Nephron progenitor cell (in vitro differentiated cells): ENCODE data around the gene LRFN4.

Experiments
- DNase-seq: peaks from one replicate; pipeline ENCODE4 v3.0.0; 2021
- H3K27ac Mint-ChIP-seq: 2 replicates; pipeline ENCODE4 v1.8.0; 2021; ENCODE audit warnings: mild to moderate bottlenecking, moderate library complexity, mixed read lengths
- H3K27me3 Mint-ChIP-seq: 2 replicates; pipeline ENCODE4 v1.8.0; 2021; ENCODE audit warnings: mild to moderate bottlenecking, low read depth, mixed read lengths; ENCODE audit not compliant: poor library complexity
- H3K36me3 Mint-ChIP-seq: 2 replicates; pipeline ENCODE4 v1.8.0; 2021; ENCODE audit warnings: low read depth, mixed read lengths
- H3K4me1 Mint-ChIP-seq: 2 replicates; pipeline ENCODE4 v1.8.0; 2021; ENCODE audit warnings: mixed read lengths
- H3K4me3 Mint-ChIP-seq: 2 replicates; pipeline ENCODE4 v1.8.0; 2021; ENCODE audit warnings: mild to moderate bottlenecking, moderate library complexity, mixed read lengths
- H3K9me3 Mint-ChIP-seq: 2 replicates; pipeline ENCODE4 v1.8.0; 2021; ENCODE audit warnings: mild to moderate bottlenecking, moderate library complexity, mixed read lengths
- CTCF ChIP-seq: fragments of 200-600 bp; sonication (generic); IDR thresholded peaks from 2 replicates; pipeline ENCODE4 v1.5.0; 2021; ENCODE audit warnings: antibody characterized with exemption

The LRFN4 gene

DNA sequence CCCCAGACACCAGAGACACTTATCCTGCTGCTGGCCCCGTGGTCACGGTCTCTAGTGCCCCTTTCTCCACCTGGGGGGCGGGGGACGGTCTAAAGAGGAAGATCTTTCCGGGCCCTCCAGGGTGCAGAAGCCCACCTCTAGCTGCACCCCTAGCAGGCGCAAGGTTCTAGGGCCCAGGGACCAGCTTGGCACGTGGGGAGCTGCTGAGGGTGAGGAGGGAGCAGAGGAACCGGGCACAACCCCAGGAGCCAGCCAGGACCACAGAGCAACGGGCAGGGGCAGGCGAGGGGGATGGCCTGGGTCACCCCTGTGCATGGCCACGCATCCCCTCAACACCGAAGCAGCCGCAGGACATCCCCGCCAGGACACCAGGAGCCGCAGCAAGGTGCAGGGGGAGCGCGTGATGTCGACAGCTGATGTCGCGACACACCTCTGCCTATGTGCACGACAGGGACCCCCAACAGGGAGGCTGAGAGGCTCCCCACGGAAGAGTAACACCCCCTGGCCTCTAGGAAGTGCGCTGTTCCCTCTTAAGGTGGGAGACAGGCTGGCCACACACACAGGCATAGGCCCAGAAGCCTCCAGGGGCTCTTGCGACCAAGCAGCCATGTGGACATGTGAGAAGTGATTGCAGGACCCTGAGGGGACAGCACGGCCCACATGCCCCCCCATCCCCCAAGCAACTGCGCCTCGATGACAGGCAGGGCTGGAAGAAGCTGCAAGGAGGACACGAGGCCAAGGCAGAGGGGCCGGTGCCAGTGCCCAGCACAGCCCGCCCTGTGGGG lies 5.1 kb downstream of the LRFN4 start:
- H3K4me3 Mint-ChIP-seq: no peak overlapping the region
- no peaks in the 10 kb centered on the region for H3K9me3 Mint-ChIP-seq
- no peaks in the 10 kb centered on the region for H3K36me3 Mint-ChIP-seq
- no peaks in the 10 kb centered on the region for H3K27me3 Mint-ChIP-seq
- no peak for DNase-seq
- H3K4me1 Mint-ChIP-seq: no peaks in the 10 kb centered on the region
- H3K27ac Mint-ChIP-seq: no peak overlapping the region
- TF ChIP-seq CTCF: no peak

GRCh38 chr11:66862559-66863037 lies 5.7 kb downstream of the LRFN4 start:
- H3K9me3 Mint-ChIP-seq: no peaks in the 10 kb centered on the region
- no peak overlapping the region for H3K4me3 Mint-ChIP-seq
- H3K4me1 Mint-ChIP-seq: no peaks in the 10 kb centered on the region
- H3K27me3 Mint-ChIP-seq: no peaks in the 10 kb centered on the region
- no peak for DNase-seq
- TF ChIP-seq CTCF: no peak
- H3K27ac Mint-ChIP-seq: no peak overlapping the region
- no peaks in the 10 kb centered on the region for H3K36me3 Mint-ChIP-seq

GRCh38 chr11:66863428-66864125 lies 6.7 kb downstream of the LRFN4 start:
- H3K27me3 Mint-ChIP-seq: no peaks in the 10 kb centered on the region
- no peak overlapping the region for H3K27ac Mint-ChIP-seq
- no peak for DNase-seq
- no peak for TF ChIP-seq CTCF
- no peak overlapping the region for H3K4me3 Mint-ChIP-seq
- peaks cover 4% of the 10 kb centered on the region for H3K36me3 Mint-ChIP-seq
- no peaks in the 10 kb centered on the region for H3K9me3 Mint-ChIP-seq
- no peaks in the 10 kb centered on the region for H3K4me1 Mint-ChIP-seq

DNA sequence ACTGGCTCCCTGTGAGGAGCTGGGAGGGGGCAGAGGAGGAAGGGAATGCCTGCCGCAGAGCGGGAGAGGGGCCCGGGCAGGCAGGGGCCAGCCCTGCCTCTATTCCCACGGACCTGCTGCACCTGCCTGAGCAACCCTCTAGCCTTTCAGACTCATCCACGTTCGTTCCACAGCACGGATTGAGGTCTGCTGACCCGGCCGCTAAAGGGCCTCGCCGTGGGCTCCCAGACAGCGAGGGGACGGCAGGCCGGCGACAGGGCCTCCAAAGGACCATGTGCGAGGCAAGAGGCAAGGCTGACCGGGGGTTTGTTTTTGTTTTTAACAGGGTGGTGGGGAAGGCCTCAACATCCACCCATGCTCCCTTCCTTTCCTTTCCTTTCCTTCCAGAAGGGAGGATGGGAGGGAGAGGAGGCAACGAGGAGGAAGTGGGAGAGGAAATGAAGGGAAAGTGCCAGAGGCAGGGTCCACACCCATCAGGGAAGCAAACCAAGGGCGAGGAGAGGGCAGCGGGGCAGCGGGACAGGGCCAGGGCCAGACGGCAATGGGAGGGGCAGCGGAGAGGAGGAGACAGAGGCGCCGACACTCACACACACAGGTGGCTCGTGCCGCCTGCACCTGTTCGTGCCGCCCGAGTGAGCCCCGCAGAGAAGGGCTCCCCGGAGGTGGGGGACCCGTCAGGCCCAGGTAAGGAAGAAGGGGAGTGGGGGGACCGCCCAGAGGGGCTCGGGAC lies 7.5 kb downstream of the LRFN4 start:
- H3K27ac Mint-ChIP-seq: no peak overlapping the region
- H3K36me3 Mint-ChIP-seq: peaks cover 4% of the 10 kb centered on the region
- no peak for TF ChIP-seq CTCF
- H3K9me3 Mint-ChIP-seq: no peaks in the 10 kb centered on the region
- DNase-seq: no peak
- H3K4me3 Mint-ChIP-seq: no peak overlapping the region
- H3K27me3 Mint-ChIP-seq: no peaks in the 10 kb centered on the region
- H3K4me1 Mint-ChIP-seq: peaks cover 8% of the 10 kb centered on the region

- H3K27ac Mint-ChIP-seq: no peak overlapping the region
- H3K4me1 Mint-ChIP-seq: peaks cover 9% of the 10 kb centered on the region
- no peak for DNase-seq
- H3K27me3 Mint-ChIP-seq: no peaks in the 10 kb centered on the region
- no peak overlapping the region for H3K4me3 Mint-ChIP-seq
- H3K9me3 Mint-ChIP-seq: no peaks in the 10 kb centered on the region
- H3K36me3 Mint-ChIP-seq: peaks cover 4% of the 10 kb centered on the region
- no peak for TF ChIP-seq CTCF
Observed at GRCh38 chr11:66864924-66865697, 8.2 kb downstream of the LRFN4 start.
